ENCODE results near the gene ZC3H14. TPM values are rescaled to one million over a fixed set of nuclear protein-coding genes. Genes with fewer than 3 reads are reported as not detected.

Gene ZC3H14
- total RNA-seq, 1 experiment from 2014 or later = 90.6 TPM

DNA sequence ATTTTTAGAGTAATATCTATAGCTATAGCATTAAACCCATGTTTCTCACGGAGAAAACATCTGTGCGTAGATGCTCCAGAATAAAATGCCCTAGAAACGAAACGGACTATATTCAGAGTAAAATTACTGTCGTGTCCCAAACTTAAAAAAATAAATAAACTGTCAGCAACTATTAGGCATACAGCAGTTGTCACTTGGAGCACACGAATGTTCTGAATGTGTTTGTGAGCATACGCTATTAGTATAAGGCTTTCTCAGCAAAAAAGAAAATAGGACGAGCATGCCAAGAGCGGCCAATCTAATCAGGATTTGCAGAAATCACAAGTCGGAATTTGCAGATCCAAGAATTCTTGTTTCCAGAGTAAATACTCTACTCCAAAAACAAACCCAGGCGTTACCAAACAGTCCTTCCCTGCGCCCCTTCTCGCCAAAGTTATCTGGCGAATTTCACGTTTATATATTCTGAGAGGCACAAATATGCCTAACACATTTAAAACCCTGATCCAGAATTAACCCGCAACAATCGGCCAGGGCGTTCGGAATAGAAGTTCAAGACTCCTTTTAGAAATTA is 8.9 kb upstream of the ZC3H14 start:
- TF ChIP-seq, protein P1, sequence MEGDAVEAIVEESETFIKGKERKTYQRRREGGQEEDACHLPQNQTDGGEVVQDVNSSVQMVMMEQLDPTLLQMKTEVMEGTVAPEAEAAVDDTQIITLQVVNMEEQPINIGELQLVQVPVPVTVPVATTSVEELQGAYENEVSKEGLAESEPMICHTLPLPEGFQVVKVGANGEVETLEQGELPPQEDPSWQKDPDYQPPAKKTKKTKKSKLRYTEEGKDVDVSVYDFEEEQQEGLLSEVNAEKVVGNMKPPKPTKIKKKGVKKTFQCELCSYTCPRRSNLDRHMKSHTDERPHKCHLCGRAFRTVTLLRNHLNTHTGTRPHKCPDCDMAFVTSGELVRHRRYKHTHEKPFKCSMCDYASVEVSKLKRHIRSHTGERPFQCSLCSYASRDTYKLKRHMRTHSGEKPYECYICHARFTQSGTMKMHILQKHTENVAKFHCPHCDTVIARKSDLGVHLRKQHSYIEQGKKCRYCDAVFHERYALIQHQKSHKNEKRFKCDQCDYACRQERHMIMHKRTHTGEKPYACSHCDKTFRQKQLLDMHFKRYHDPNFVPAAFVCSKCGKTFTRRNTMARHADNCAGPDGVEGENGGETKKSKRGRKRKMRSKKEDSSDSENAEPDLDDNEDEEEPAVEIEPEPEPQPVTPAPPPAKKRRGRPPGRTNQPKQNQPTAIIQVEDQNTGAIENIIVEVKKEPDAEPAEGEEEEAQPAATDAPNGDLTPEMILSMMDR (conservative IDR thresholded peaks at IDR 0.05) = no peak
- H4K8ac ChIP-seq (replicated peaks; ENCODE audit: insufficient read length, low read depth, low read length) = no peak overlapping the region
- no peaks in the 10 kb centered on the region for H3K79me1 ChIP-seq (ENCODE audit: insufficient read depth, low read depth, low read length, poor library complexity, severe bottlenecking)
- no peak overlapping the region for H3K4ac ChIP-seq (ENCODE audit: low read depth, low read length)
- no peaks in the 10 kb centered on the region for H4K20me1 ChIP-seq (ENCODE audit: control insufficient read depth, insufficient read depth, insufficient read length)
- H3K9ac ChIP-seq (ENCODE audit: extremely low read depth, insufficient read length, low read length) = peak overlapping the region; percentile 86
- H3K9me3 ChIP-seq (ENCODE audit: control insufficient read depth, low read depth, low read length) = no peaks in the 10 kb centered on the region
- no peak overlapping the region for H3K56ac ChIP-seq (ENCODE audit: insufficient read length, low read depth, low read length)
- no peak overlapping the region for H2BK5ac ChIP-seq (ENCODE audit: insufficient read length, low read length)
- H3K27me3 Mint-ChIP-seq (ENCODE audit: low read depth) = peaks cover 2% of the 10 kb centered on the region; the same call in 1 of the 2 replicates
- H3K4me2 ChIP-seq (ENCODE audit: insufficient read depth, insufficient read length, low read length) = peak overlapping the region; percentile 75
- H3K4me1 ChIP-seq (ENCODE audit: insufficient read depth, low read length) = no peaks in the 10 kb centered on the region
- no peak overlapping the region for H4K91ac ChIP-seq (ENCODE audit: insufficient read length, low read depth, low read length)
- WGBS (ENCODE audit: extremely low coverage, insufficient read length, low lambda C conversion rate) = no CpG with 5 or more reads among the region's 19 CpGs
- no peak overlapping the region for H4K5ac ChIP-seq (ENCODE audit: insufficient read length, low read depth, low read length)
- DNase-seq = no peak
- H3K27ac Mint-ChIP-seq = peak overlapping the region; percentile 52 to 96 (median 90); a peak in 5 of 7 replicates
- H2AK5ac ChIP-seq (ENCODE audit: insufficient read length, low read length) = no peak overlapping the region
- no peak overlapping the region for H3K18ac ChIP-seq (ENCODE audit: insufficient read length, low read depth, low read length)
- H3K36me3 Mint-ChIP-seq (ENCODE audit: insufficient read depth in 1 of 3, low read depth in 3 of 3) = peaks cover under 1 to 10% (median 8%) of the 10 kb centered on the region in 3 experiments; a peak in 5 of 7 replicates
- no peak overlapping the region for H2BK120ac ChIP-seq (ENCODE audit: low read depth, low read length, poor library complexity, severe bottlenecking)
- H3K14ac ChIP-seq (ENCODE audit: insufficient read depth, low read length) = no peak overlapping the region; the same call in 1 of the 2 replicates
- H3K27ac ChIP-seq (ENCODE audit: insufficient read length, low read depth, low read length) = no peak overlapping the region
- peak overlapping the region; percentile 89 to 92 for H3K4me3 Mint-ChIP-seq
- H3K9me3 Mint-ChIP-seq = no peaks in the 10 kb centered on the region; a peak in 1 of 5 replicates
- H2BK15ac ChIP-seq (ENCODE audit: low read depth, low read length) = no peak overlapping the region
- no peak overlapping the region for H3T11ph ChIP-seq (ENCODE audit: low read length)
- no peak overlapping the region for H3K23ac ChIP-seq (ENCODE audit: insufficient read length, low read depth, low read length)
- no peaks in the 10 kb centered on the region for H3K27me3 ChIP-seq (ENCODE audit: insufficient read depth, low read length)
- H3K4me1 Mint-ChIP-seq = peaks cover 25 to 26% of the 10 kb centered on the region in 2 experiments
- no peak overlapping the region for H2BK12ac ChIP-seq (ENCODE audit: insufficient read length, low read depth, low read length)
- no peaks in the 10 kb centered on the region for H3K79me2 ChIP-seq (ENCODE audit: insufficient read depth, low read length)
- H2AFZ ChIP-seq (ENCODE audit: low read length) = peak overlapping the region; percentile 41
- H2BK20ac ChIP-seq (ENCODE audit: low read depth, low read length, poor library complexity, severe bottlenecking) = no peak overlapping the region
- H3K23me2 ChIP-seq (ENCODE audit: insufficient read length, low read depth, low read length, poor library complexity, severe bottlenecking) = peaks cover 13% of the 10 kb centered on the region
